Measurements from ENCODE around the gene STARD9.

- TF ChIP-seq CTCF (conservative IDR thresholded peaks at IDR 0.05) (no peak), EZH2 (IDR thresholded peaks at IDR 0.05; ENCODE audit: low read depth) (no peak)
Measured at GRCh38 chr15:42705336-42705735, 129.9 kb downstream of the STARD9 start.

Data from PC-9 (cell line).